ENCODE results near the gene FBXL19.

DNA sequence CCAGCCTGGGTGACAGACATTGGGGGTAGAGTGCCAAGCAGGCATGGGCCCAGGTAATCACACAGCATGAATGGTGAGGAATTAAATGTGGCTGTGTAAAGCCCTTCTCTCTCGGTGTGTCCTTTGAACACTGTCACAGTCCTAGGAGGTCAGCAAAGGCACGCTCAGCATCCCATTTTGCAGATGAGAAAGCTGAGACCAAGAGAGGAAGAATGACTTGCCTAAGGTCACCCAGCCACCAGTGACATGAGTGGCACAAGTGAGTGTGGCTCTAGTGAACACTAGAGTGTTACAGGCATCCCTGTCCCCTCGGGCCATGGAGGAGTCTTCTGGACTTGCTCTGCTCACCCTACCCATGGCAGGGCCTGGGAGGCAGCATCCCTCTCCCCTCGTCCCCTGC, 16.3 kb upstream of the FBXL19 start:
- TF ChIP-seq, protein P1, sequence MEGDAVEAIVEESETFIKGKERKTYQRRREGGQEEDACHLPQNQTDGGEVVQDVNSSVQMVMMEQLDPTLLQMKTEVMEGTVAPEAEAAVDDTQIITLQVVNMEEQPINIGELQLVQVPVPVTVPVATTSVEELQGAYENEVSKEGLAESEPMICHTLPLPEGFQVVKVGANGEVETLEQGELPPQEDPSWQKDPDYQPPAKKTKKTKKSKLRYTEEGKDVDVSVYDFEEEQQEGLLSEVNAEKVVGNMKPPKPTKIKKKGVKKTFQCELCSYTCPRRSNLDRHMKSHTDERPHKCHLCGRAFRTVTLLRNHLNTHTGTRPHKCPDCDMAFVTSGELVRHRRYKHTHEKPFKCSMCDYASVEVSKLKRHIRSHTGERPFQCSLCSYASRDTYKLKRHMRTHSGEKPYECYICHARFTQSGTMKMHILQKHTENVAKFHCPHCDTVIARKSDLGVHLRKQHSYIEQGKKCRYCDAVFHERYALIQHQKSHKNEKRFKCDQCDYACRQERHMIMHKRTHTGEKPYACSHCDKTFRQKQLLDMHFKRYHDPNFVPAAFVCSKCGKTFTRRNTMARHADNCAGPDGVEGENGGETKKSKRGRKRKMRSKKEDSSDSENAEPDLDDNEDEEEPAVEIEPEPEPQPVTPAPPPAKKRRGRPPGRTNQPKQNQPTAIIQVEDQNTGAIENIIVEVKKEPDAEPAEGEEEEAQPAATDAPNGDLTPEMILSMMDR (IDR thresholded peaks at IDR 0.05 in 8 of 11, conservative IDR thresholded peaks at IDR 0.05 in 3 of 11) = no peak
- no peak for TF ChIP-seq POLR2A (IDR thresholded peaks at IDR 0.05)
